ENCODE measurements around the gene SYNPR. TPM values are rescaled to one million over a fixed set of nuclear protein-coding genes. Genes with fewer than 3 reads are reported as not detected.

Gene SYNPR
- not detected in 2 replicates for total RNA-seq

- Histone ChIP-seq H3K27me3 (ENCODE audit: insufficient read depth, low read length) (peaks cover 17% of the 10 kb centered on the region), H3K4me1 (ENCODE audit: insufficient read depth, low read length) (no peaks in the 10 kb centered on the region), H3K79me2 (ENCODE audit: insufficient read depth, low read length) (no peaks in the 10 kb centered on the region), H3K27ac (ENCODE audit: low read depth, low read length) (no peak within 1 kb of the TSS), H4K20me1 (ENCODE audit: insufficient read depth, low read length) (no peaks in the 10 kb centered on the region), H2AFZ (ENCODE audit: low read length) (no peak within 1 kb of the TSS), H3K4me3 (ENCODE audit: insufficient read depth, low read length) (no peak within 1 kb of the TSS), H3K36me3 (ENCODE audit: insufficient read depth, low read length) (no peaks in the 10 kb centered on the region), H3K4me2 (ENCODE audit: insufficient read depth, low read length) (no peak within 1 kb of the TSS), H3K9me3 (ENCODE audit: low read depth, low read length) (no peaks in the 10 kb centered on the region)
- no peak for DNase-seq (ENCODE audit: insufficient read length, low spot score, missing footprints)
- TF ChIP-seq, protein P1, sequence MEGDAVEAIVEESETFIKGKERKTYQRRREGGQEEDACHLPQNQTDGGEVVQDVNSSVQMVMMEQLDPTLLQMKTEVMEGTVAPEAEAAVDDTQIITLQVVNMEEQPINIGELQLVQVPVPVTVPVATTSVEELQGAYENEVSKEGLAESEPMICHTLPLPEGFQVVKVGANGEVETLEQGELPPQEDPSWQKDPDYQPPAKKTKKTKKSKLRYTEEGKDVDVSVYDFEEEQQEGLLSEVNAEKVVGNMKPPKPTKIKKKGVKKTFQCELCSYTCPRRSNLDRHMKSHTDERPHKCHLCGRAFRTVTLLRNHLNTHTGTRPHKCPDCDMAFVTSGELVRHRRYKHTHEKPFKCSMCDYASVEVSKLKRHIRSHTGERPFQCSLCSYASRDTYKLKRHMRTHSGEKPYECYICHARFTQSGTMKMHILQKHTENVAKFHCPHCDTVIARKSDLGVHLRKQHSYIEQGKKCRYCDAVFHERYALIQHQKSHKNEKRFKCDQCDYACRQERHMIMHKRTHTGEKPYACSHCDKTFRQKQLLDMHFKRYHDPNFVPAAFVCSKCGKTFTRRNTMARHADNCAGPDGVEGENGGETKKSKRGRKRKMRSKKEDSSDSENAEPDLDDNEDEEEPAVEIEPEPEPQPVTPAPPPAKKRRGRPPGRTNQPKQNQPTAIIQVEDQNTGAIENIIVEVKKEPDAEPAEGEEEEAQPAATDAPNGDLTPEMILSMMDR (IDR thresholded peaks at IDR 0.05; ENCODE audit: extremely low read depth, low read depth, low read length): no peak
Observed at GRCh38 chr3:63278171-63279004, at the start of gene SYNPR. TSS of gene SYNPR (plus strand) at chr3:63278308.

DNA sequence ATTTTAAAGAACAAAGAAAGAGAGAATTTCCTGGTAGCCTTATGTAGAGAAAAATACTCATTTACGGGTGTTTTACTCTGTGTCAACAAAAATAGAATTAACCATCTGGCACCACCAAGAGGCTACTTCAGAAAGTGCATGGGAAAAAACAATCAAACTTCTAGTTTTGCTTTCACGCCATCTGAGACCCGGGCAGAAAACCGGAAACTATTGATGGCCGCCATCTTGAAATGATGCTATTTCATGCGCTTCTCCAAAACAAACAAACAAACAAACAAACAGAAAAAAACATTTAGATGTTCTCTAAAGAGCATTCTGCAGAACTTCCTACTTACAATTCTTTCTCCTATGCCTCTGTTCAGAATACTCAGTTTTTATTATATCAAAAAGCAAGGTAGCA lies 49.4 kb upstream of the SYNPR start:
- Histone ChIP-seq H3K4me1 (ENCODE audit: insufficient read depth, low read length) (no peaks in the 10 kb centered on the region), H4K20me1 (ENCODE audit: insufficient read depth, low read length) (no peaks in the 10 kb centered on the region), H3K79me2 (ENCODE audit: insufficient read depth, low read length) (no peaks in the 10 kb centered on the region), H2AFZ (ENCODE audit: low read length) (peak overlapping the region; percentile 76), H3K4me2 (ENCODE audit: insufficient read depth, low read length) (peak overlapping the region; percentile 60), H3K36me3 (ENCODE audit: insufficient read depth, low read length) (no peaks in the 10 kb centered on the region), H3K27me3 (ENCODE audit: insufficient read depth, low read length) (no peaks in the 10 kb centered on the region), H3K9me3 (ENCODE audit: low read depth, low read length) (no peaks in the 10 kb centered on the region), H3K27ac (ENCODE audit: low read depth, low read length) (no peak overlapping the region), H3K4me3 (ENCODE audit: insufficient read depth, low read length) (peak overlapping the region; percentile 33)
- TF ChIP-seq, protein P1 (IDR thresholded peaks at IDR 0.05; ENCODE audit: extremely low read depth, low read depth, low read length): peak; percentile 65
- DNase-seq (ENCODE audit: insufficient read length, low spot score, missing footprints): no peak

GRCh38 chr3:63230146-63230545 lies 48.0 kb upstream of the SYNPR start:
- Histone ChIP-seq H3K4me1 (ENCODE audit: insufficient read depth, low read length) (no peaks in the 10 kb centered on the region), H4K20me1 (ENCODE audit: insufficient read depth, low read length) (no peaks in the 10 kb centered on the region), H3K27ac (ENCODE audit: low read depth, low read length) (no peak overlapping the region), H3K36me3 (ENCODE audit: insufficient read depth, low read length) (no peaks in the 10 kb centered on the region), H2AFZ (ENCODE audit: low read length) (no peak overlapping the region), H3K4me2 (ENCODE audit: insufficient read depth, low read length) (no peak overlapping the region), H3K79me2 (ENCODE audit: insufficient read depth, low read length) (no peaks in the 10 kb centered on the region), H3K9me3 (ENCODE audit: low read depth, low read length) (no peaks in the 10 kb centered on the region), H3K4me3 (ENCODE audit: insufficient read depth, low read length) (no peak overlapping the region), H3K27me3 (ENCODE audit: insufficient read depth, low read length) (no peaks in the 10 kb centered on the region)
- DNase-seq (ENCODE audit: insufficient read length, low spot score, missing footprints): peak; percentile 58
- TF ChIP-seq, protein P1 (IDR thresholded peaks at IDR 0.05; ENCODE audit: extremely low read depth, low read depth, low read length): no peak

GRCh38 chr3:63231643-63232042 lies 46.5 kb upstream of the SYNPR start:
- Histone ChIP-seq H3K4me3 (ENCODE audit: insufficient read depth, low read length) (no peak overlapping the region), H3K27me3 (ENCODE audit: insufficient read depth, low read length) (no peaks in the 10 kb centered on the region), H3K36me3 (ENCODE audit: insufficient read depth, low read length) (no peaks in the 10 kb centered on the region), H4K20me1 (ENCODE audit: insufficient read depth, low read length) (no peaks in the 10 kb centered on the region), H3K9me3 (ENCODE audit: low read depth, low read length) (no peaks in the 10 kb centered on the region), H3K27ac (ENCODE audit: low read depth, low read length) (no peak overlapping the region), H3K4me2 (ENCODE audit: insufficient read depth, low read length) (no peak overlapping the region), H3K4me1 (ENCODE audit: insufficient read depth, low read length) (no peaks in the 10 kb centered on the region), H3K79me2 (ENCODE audit: insufficient read depth, low read length) (no peaks in the 10 kb centered on the region), H2AFZ (ENCODE audit: low read length) (no peak overlapping the region)
- DNase-seq (ENCODE audit: insufficient read length, low spot score, missing footprints): no peak
- TF ChIP-seq, protein P1 (IDR thresholded peaks at IDR 0.05; ENCODE audit: extremely low read depth, low read depth, low read length): no peak
